Fibroblast of the aortic adventitia (primary cell): ENCODE results near the gene OSER1. TPM values are rescaled to one million over a fixed set of nuclear protein-coding genes. Genes with fewer than 3 reads are reported as not detected.
A peak's percentile ranks its signal among the peaks of the same experiment; 100 is the strongest.

ENCODE experiments used
- DNase-seq: peaks from one replicate; pipeline ENCODE4 v3.0.0-alpha.2; 2010; ENCODE audit warnings: low read depth
- H3K4me3 ChIP-seq: 2 replicates; pipeline ENCODE4 v1.5.1; 2011; ENCODE audit warnings: low read depth, mild to moderate bottlenecking, control low read depth, low read length, moderate library complexity
- total RNA-seq: library from RNA; depleted of rRNA; stranded (reverse); fragments of >200 nt; gene quantifications from 2 replicates; pipeline ENCODE4 v1.2.3, GENCODE V29; 2012; ENCODE audit warnings: low replicate concordance
- TF ChIP-seq, protein P1 (sequence below): IDR thresholded peaks from 2 replicates; pipeline ENCODE4 v1.5.1; 2011; ENCODE audit warnings: mild to moderate bottlenecking, low read length, control low read depth, inconsistent platforms; ENCODE audit not compliant: insufficient read depth

OSER1 gene
- total RNA-seq, 1 donor, result 45.1 TPM

- no peak for DNase-seq
- TF ChIP-seq, protein P1, sequence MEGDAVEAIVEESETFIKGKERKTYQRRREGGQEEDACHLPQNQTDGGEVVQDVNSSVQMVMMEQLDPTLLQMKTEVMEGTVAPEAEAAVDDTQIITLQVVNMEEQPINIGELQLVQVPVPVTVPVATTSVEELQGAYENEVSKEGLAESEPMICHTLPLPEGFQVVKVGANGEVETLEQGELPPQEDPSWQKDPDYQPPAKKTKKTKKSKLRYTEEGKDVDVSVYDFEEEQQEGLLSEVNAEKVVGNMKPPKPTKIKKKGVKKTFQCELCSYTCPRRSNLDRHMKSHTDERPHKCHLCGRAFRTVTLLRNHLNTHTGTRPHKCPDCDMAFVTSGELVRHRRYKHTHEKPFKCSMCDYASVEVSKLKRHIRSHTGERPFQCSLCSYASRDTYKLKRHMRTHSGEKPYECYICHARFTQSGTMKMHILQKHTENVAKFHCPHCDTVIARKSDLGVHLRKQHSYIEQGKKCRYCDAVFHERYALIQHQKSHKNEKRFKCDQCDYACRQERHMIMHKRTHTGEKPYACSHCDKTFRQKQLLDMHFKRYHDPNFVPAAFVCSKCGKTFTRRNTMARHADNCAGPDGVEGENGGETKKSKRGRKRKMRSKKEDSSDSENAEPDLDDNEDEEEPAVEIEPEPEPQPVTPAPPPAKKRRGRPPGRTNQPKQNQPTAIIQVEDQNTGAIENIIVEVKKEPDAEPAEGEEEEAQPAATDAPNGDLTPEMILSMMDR, result no peak
- peak overlapping the region; percentile 54 for H3K4me3 ChIP-seq
These were observed 23.9 kb downstream of the OSER1 start for GRCh38 chr20:44186674-44187053.

DNA sequence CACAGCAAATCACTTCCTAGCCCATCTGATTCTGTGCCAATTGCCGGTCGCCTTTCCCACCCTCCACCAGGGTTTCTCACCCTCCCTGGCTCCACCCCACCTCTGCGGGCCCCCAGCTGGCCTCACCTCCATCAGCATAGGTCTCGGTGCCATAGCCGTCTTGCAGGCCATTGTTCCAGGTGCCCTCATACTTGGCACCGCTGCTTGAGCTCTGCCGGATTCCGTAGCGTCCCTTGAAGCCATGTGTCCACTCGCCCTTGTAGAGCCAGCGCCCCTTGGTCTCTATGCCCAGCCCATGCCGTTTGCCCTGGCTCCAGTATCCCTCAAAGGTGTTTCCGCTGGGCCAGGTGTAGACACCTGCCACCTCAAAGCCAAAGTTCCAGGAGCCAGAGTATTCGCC lies 24.4 kb downstream of the OSER1 start:
- no peak overlapping the region for H3K4me3 ChIP-seq
- TF ChIP-seq, protein P1, result no peak
- DNase-seq, result no peak

GRCh38 chr20:44185574-44185973 lies 25.0 kb downstream of the OSER1 start:
- TF ChIP-seq, protein P1, result no peak
- no peak overlapping the region for H3K4me3 ChIP-seq
- no peak for DNase-seq

DNA sequence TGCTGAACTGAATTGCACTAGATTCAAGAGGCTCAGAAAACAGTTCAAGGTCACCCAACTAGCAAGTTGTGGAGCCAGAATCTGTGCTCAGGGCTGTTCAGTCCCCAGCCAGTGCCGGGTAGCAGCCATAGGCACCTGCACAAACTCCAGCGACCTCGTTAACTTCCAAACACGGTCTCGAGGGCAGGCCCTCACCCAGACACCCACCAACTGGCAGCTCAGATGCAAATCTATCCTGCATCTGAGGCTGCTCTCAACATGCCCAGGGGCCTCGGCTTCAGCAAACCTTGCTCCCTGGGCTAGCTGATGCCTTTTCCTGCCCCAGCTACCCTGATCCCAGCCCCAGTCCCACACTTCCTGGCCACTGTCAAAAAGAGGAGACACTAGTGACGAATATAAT lies 27.3 kb downstream of the OSER1 start:
- TF ChIP-seq, protein P1, result no peak

GRCh38 chr20:44182863-44183262 lies 27.7 kb downstream of the OSER1 start:
- no peak overlapping the region for H3K4me3 ChIP-seq
- DNase-seq, result no peak
- TF ChIP-seq, protein P1, result no peak

More for the DNA sequence above, 27.3 kb downstream of the OSER1 start:
- DNase-seq, result no peak
- no peak overlapping the region for H3K4me3 ChIP-seq

GRCh38 chr20:44182135-44182765 lies 28.3 kb downstream of the OSER1 start:
- H3K4me3 ChIP-seq, result no peak overlapping the region
- no peak for DNase-seq
- TF ChIP-seq, protein P1, result no peak

GRCh38 chr20:44181611-44182010 lies 29.0 kb downstream of the OSER1 start:
- DNase-seq, result no peak
- H3K4me3 ChIP-seq, result no peak overlapping the region
- TF ChIP-seq, protein P1, result no peak
